GM12875 (cell line): ENCODE data around the gene ZKSCAN5.
"Not testable (repeated sequence)": the region's sequence is repeated elsewhere in the genome, so short reads cannot be mapped to it uniquely, and the experiment has no call there.

ENCODE experiments used
- H3K4me3 ChIP-seq: one replicate; pipeline ENCODE4 v1.5.1; 2011; ENCODE audit warnings: low read depth, low read length, control low read depth
- TF ChIP-seq, protein P1 (sequence below): IDR thresholded peaks from 2 replicates; pipeline ENCODE4 v1.5.1; 2011; ENCODE audit warnings: low read depth, mild to moderate bottlenecking, control low read depth, inconsistent platforms, low read length, moderate library complexity, borderline replicate concordance; ENCODE audit not compliant: insufficient read depth

The ZKSCAN5 gene

GRCh38 chr7:99573257-99573656, 68.8 kb downstream of the ZKSCAN5 start:
- TF ChIP-seq, protein P1, sequence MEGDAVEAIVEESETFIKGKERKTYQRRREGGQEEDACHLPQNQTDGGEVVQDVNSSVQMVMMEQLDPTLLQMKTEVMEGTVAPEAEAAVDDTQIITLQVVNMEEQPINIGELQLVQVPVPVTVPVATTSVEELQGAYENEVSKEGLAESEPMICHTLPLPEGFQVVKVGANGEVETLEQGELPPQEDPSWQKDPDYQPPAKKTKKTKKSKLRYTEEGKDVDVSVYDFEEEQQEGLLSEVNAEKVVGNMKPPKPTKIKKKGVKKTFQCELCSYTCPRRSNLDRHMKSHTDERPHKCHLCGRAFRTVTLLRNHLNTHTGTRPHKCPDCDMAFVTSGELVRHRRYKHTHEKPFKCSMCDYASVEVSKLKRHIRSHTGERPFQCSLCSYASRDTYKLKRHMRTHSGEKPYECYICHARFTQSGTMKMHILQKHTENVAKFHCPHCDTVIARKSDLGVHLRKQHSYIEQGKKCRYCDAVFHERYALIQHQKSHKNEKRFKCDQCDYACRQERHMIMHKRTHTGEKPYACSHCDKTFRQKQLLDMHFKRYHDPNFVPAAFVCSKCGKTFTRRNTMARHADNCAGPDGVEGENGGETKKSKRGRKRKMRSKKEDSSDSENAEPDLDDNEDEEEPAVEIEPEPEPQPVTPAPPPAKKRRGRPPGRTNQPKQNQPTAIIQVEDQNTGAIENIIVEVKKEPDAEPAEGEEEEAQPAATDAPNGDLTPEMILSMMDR: no peak
- H3K4me3 ChIP-seq: no peak overlapping the region

DNA sequence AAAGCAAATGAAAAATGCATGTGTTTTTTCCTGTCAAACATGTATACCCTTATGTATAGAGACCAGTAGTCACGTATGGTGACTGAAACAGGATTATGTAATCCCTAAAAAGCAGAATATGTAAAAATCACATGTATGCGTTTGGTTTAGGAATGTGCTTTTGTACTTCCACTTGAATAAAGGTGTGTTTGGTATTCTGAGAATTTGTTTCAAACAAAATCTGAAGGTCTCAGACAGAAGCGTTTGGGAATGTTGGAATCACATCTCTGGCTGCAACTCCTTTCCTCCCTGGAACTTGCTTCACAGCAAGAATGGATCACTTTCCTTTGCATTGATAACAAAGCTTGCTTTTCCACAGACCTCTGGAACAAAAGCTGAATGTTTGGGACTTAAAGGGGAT, 71.8 kb downstream of the ZKSCAN5 start:
- no peak overlapping the region for H3K4me3 ChIP-seq
- TF ChIP-seq, protein P1: no peak

- peak overlapping the region; percentile 53 for H3K4me3 ChIP-seq
- TF ChIP-seq, protein P1: no peak
Measured at GRCh38 chr7:99579281-99579955, 75.0 kb downstream of the ZKSCAN5 start.

DNA sequence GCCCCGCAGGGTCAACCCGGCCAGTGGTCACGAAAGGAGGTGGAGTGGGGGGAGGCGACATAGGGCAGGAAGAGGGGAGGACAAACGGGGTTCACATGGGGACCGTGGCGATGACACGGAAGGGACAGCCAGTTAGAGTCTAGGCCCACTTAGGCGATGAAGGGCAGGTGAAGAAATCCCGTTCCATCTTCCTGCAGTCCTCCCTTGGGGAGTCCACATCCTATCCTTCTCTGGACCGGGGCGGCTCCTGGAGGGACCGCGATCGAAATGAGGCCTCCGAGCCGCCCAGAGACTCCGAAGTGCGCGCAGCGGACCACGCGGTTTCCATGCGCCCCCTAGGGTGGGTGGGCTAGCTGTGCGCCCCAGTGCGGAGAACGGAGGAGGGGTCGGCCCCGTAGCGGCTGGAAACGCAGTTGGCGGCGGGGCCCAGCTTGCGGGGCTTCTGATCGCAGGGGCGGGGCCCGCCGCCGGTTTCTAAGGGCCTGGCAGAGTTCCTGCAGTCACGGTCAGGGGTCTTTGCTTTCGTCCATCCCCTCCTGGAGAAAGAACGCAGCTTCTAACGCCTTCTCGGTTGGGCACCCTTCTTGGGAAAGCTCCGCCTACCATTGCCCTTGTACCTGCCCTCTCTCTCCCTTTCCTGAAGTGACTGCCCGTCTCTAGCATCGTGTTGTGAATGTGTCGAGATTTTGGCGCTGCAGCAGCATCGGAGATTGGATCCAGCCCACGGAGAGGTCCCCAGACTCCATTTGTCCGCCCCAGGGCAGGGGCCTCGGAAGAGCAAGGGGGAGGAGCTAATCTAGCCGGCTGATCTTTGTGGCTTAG, 75.7 kb downstream of the ZKSCAN5 start:
- peak overlapping the region; percentile 53 for H3K4me3 ChIP-seq
- TF ChIP-seq, protein P1: peak; percentile 40

GRCh38 chr7:99580778-99581332, 76.4 kb downstream of the ZKSCAN5 start:
- H3K4me3 ChIP-seq: not testable (repeated sequence)
